ENCODE data around the gene RPL9. TPM values are rescaled to one million over a fixed set of nuclear protein-coding genes. Genes with fewer than 3 reads are reported as not detected.
"Not testable (repeated sequence)": the region's sequence is repeated elsewhere in the genome, so short reads cannot be mapped to it uniquely, and the experiment has no call there.

The RPL9 gene
- total RNA-seq, 1 donor from 2014 or later = 1,349 TPM

- DNase-seq (ENCODE audit: low spot score, unreplicated experiment) = no peak
- TF ChIP-seq CTCF (IDR thresholded peaks at IDR 0.05; ENCODE audit: unreplicated experiment) = no peak
- Mint-ChIP-seq H3K36me3 (ENCODE audit: insufficient read depth) (no peaks in the 10 kb centered on the region), H3K9me3 (ENCODE audit: low read depth) (no peaks in the 10 kb centered on the region), H3K4me3 (ENCODE audit: low read depth) (no peak overlapping the region), H3K27me3 (peaks cover 3% of the 10 kb centered on the region), H3K4me1 (ENCODE audit: low read depth) (peaks cover 10% of the 10 kb centered on the region), H3K27ac (no peak overlapping the region)
Measured at GRCh38 chr4:39433878-39434492, 24.7 kb downstream of the RPL9 start.

- Mint-ChIP-seq H3K27ac (no peak overlapping the region), H3K4me1 (ENCODE audit: low read depth) (peaks cover 13% of the 10 kb centered on the region), H3K9me3 (ENCODE audit: low read depth) (no peaks in the 10 kb centered on the region), H3K36me3 (ENCODE audit: insufficient read depth) (no peaks in the 10 kb centered on the region), H3K27me3 (no peaks in the 10 kb centered on the region), H3K4me3 (ENCODE audit: low read depth) (no peak overlapping the region)
- TF ChIP-seq CTCF (IDR thresholded peaks at IDR 0.05; ENCODE audit: unreplicated experiment) = no peak
- no peak for DNase-seq (ENCODE audit: low spot score, unreplicated experiment)
Measured at GRCh38 chr4:39429476-39430334, 29.0 kb downstream of the RPL9 start.

GRCh38 chr4:39427520-39428114 lies 31.1 kb downstream of the RPL9 start:
- no peak overlapping the region for H3K27ac Mint-ChIP-seq
- no peak overlapping the region for H3K4me3 Mint-ChIP-seq (ENCODE audit: low read depth)
- H3K36me3 Mint-ChIP-seq (ENCODE audit: insufficient read depth) = no peaks in the 10 kb centered on the region
- no peak for TF ChIP-seq CTCF (IDR thresholded peaks at IDR 0.05; ENCODE audit: unreplicated experiment)
- H3K9me3 Mint-ChIP-seq (ENCODE audit: low read depth) = no peaks in the 10 kb centered on the region
- H3K27me3 Mint-ChIP-seq = no peaks in the 10 kb centered on the region
- DNase-seq (ENCODE audit: low spot score, unreplicated experiment) = no peak
- peaks cover 13% of the 10 kb centered on the region for H3K4me1 Mint-ChIP-seq (ENCODE audit: low read depth)

GRCh38 chr4:39426728-39427127 lies 32.0 kb downstream of the RPL9 start:
- Mint-ChIP-seq H3K27me3 (no peaks in the 10 kb centered on the region), H3K27ac (no peak overlapping the region), H3K4me1 (ENCODE audit: low read depth) (peaks cover 13% of the 10 kb centered on the region), H3K36me3 (ENCODE audit: insufficient read depth) (no peaks in the 10 kb centered on the region), H3K9me3 (ENCODE audit: low read depth) (no peaks in the 10 kb centered on the region), H3K4me3 (ENCODE audit: low read depth) (no peak overlapping the region)
- no peak for TF ChIP-seq CTCF (IDR thresholded peaks at IDR 0.05; ENCODE audit: unreplicated experiment)
- DNase-seq (ENCODE audit: low spot score, unreplicated experiment) = no peak

- not testable (repeated sequence) for H3K27me3 Mint-ChIP-seq; H3K27ac Mint-ChIP-seq; DNase-seq (ENCODE audit: low spot score, unreplicated experiment); H3K9me3 Mint-ChIP-seq (ENCODE audit: low read depth); H3K4me3 Mint-ChIP-seq (ENCODE audit: low read depth); H3K36me3 Mint-ChIP-seq (ENCODE audit: insufficient read depth)
- peaks cover 13% of the 10 kb centered on the region for H3K4me1 Mint-ChIP-seq (ENCODE audit: low read depth)
Measured at GRCh38 chr4:39425297-39425696, 33.4 kb downstream of the RPL9 start.

Data from progenitor cell of endocrine pancreas (in vitro differentiated cells).